EH (cell line): Measurements from ENCODE around the gene HTR6.
"Not testable (repeated sequence)": the region's sequence is repeated elsewhere in the genome, so short reads cannot be mapped to it uniquely, and the experiment has no call there.

Source experiments
- DNase-seq: peaks from one replicate; pipeline ENCODE4 v3.0.0-alpha.2; 2015; ENCODE audit warnings: low read depth

Gene HTR6

DNA sequence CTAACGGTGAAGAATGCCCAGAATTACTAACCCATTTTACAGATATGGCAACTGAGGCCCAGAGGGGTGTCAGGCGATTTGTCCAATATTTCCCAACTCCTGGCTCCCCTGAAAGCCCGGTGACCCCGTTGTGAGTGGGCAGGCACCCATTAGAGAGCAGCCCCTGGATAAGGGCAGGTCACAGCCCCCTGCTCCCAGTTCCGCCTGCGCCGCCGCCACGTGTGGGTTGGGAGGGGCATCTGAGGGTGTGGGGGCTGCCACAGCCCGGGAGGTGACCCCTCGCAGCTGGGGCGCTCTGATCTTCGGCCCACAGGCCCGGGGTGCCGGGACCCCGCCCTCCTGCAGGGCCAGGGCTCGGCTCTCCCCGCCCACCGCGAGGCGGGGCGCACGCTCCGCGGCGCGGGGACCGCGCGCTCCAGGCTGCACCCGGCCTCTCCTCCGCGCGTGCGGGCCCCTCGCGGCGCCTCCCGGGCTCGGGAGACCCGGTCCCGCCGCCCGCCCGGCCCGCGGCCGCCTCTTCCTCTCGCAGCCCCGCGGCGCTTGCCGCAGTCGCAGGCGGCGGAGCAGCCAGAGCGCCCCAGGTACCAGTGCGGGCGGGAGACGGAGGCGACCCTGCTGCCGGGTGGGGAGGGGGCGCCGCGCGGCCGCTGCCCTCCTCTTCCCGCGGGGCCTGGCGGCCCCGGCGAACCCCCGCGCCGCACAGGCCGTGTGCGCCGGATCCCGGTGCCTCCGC, at the start of gene HTR6:
Gene HTR6 (plus strand): TSS at position 423 of the 733 bp plus-strand sequence. CDS start 879 bp downstream, outside the sequence.
- DNase-seq: no peak

DNA sequence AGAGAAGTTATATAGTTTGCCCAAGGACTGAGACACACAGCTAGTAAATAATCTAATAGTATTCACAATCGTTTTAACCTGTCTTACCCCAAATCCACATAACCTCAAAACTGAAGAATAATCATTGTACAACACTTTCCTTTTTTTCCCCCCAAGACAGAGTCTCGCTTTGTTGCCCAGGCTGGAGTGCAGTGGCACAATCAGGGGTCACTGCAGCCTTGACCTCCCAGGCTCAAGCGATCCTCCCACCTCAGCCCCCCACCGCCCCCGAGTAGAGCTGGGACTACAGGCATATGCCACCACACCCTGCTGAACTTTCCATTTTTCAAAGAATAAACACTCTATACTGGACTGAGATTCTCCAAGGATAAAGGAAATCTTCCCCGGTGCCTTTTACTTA, 49.2 kb upstream of the HTR6 start:
- DNase-seq: no peak

DNA sequence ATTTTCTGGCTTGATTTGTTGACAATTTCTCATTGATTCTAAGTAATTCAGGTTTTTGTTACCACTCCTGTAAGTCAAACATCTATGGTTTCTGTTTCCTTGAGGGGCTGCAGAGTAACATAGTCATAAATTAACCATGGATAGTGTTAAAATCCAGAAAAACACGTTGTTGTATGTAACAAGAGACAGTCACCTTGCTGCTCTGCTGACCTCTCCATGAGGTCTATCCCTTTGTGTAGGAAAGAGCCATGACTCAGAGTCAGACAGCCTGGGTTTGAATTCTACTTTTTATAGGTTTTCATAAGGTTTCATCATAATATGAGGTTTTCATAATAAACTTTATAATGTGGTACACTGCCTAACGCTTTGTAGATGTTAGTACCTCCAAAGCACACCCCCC, 48.2 kb upstream of the HTR6 start:
- peak; percentile 70 for DNase-seq

DNA sequence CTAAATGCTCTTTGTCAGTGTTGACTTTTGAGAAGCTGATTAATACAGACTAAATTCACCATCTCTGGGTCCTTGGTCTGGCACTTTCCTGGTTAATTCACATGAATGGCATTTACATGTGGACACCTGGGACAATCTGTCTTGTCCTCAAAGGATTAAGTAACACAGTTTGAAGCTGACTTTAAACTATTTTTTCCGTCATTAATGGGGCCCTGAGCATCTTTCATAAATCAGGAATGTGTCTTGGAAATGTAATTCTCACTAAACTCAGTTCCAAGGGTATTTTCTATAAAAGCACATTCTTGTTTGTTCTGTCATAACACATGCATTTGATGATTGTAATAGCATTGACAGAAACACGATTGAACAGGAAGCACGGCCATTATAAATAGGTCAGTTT, 47.3 kb upstream of the HTR6 start:
- peak; percentile 25 for DNase-seq

DNA sequence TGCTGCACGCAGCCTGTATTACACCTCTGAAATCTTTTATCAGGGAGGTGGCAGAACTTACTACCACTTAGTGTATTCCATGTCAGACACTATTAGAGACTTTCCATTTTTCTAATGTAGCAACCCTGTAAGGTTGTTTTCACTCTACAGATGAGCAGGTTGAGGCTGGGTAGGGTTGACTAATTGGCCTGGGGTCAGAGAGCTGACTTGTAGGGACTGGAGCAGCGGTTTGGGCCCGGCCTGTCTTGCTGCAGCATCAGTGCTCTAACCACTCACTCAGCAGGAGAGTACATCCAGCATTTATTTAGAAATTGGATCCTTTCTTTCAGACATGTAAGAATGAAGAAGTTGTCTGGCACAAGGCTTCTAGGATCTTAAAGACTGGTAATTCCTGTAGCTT, 46.2 kb upstream of the HTR6 start:
- DNase-seq: no peak

DNA sequence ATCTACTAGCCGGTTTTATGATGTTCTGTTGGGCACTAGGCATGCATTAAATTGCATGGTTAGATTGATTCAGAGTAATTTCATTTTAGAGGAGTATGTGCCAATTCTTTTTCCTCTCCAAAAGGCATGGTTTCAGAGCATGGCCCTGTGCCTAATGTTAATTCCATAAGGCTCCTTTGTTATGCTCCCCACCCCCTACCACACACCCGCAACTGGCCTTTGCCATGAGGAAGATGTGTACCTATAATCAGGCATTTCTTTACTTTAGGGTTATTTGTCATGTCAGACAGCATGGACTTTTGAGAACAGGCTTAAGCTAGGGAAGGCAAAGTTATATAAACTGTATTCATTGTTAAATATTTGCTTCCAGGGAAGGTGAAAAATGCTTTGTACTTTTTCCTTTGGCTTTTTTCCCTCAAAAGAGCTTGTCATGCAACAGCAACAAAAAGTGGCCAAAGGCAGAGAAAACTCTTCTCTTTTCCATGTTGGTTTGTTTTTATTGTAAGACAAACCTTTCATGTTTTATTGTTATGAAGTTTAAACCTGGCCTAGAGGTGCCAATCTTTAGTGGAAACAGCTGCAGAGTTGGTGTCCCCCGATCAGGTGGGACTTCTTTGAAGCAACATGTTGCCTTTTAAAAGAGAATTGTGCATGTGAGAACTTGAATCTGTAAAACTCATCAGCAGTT, 44.8 kb upstream of the HTR6 start:
- DNase-seq: no peak

DNA sequence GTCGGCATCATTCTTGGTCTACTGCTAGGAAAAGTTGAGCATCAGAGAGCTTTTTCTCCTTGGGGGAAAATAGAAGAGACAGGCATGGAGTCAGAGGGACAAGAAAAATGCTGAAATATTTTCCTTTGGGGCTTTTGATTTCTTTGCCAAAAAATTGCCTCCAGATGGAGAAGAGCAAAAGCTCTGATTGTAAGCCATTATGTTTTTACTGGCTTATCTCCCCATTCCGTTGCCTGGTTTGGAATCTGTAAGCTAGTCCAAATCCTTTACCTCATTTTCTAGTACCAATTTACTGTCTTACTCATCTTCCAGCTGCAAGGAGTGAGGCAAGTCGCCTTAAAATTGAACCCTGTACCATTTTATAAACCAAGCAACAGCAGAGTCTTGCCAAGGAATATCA, 43.9 kb upstream of the HTR6 start:
- DNase-seq: peak; percentile 86

DNA sequence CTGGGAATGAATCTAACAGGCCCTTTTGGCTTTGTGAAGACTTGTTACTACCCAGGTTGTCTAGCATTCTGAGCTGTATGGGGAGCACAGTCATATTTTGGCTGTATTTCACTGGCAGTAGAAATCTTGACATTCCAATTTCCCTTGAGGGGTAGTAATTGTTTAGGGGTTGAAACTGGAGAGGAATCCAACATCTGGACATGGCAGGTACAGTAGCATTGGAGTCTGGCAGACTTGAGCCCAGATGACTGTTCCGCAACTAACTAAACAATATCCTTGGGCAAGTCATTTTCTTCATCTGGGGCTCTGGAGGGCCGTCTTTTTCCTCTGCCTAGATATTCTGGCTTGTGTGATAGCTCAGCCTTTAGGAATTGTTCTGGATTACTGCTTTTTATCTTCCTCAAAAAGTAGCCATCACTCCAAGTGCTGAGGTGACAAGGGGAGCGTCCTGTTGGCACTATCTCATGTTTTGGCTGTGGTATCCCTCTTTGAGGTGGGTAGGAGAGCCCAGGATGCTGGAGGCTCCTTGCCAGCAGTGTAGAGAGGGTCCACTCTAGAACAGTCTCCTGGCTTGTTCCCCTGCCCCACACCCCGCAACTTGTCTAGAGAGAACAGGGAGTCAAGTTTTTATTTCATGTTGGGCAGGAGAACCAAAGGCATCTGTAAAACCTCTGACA, 43.3 kb upstream of the HTR6 start:
- DNase-seq: no peak

DNA sequence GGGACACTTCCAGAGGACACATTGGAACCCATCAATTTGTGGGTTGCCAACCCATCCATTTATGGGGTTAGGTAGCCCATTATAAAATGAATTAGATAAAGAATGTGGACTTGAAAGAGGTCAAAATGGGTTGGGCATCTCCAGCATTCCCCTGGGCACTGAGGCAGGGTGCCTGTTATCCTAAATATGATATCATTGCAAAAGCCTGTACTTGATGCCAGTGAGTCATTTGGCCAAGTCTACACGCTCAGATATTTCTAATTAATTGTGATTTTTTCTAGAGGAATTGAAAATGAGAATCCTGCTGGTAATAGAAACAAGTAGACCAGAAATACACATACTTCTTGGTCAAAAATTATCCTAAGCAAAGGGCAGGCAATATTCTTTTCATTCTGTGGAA, 42.5 kb upstream of the HTR6 start:
- DNase-seq: peak; percentile 73

DNA sequence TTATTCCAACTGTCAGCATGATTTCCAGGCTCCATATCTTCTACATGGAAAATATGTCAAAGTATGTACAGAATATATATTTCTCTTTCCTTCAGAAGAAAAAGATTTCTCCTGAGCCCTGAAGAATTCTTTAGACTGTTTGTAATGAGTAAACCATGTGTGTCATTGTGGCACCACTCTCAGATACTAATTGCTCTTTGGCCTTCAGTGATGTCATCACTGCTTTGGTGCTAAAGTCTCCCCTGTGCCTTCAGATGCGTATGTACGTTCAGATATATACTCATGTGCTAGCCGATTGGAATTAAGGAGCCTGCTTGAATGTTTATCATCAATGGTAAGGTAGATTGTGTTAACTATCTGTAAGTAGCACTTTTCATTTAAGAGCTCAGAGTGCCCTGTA, 41.2 kb upstream of the HTR6 start:
- peak; percentile 18 for DNase-seq

DNA sequence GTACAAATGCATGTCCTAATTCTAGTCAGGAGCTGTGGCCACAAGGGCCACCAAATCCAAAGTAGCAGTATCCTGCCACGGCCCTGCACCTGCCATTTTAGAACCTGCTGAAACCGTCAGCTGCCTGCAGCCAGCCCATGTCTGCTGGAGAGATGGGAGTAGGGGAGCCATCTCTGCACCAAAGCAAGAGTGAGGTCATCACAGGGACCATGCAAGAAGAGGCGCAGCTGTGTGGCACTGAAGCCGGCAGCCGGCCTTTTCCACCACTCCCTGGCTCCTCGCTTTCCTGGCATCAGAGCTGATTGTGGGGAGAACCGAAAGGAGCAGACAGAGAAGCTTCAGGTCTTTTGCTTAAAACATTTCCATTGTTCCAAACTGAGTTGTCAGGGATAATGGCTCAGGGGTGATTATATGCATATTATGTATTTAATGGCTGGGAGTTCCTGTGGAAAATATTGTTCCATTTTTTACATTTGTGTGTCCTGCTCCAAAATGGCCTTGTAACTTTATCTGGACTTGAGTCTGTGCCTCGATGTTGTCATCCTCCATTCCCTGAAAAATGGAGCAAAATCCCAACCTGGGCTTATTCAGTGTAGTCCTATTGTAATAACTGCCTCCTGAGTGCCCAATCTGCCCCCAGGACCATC, 39.3 kb upstream of the HTR6 start:
- no peak for DNase-seq

DNA sequence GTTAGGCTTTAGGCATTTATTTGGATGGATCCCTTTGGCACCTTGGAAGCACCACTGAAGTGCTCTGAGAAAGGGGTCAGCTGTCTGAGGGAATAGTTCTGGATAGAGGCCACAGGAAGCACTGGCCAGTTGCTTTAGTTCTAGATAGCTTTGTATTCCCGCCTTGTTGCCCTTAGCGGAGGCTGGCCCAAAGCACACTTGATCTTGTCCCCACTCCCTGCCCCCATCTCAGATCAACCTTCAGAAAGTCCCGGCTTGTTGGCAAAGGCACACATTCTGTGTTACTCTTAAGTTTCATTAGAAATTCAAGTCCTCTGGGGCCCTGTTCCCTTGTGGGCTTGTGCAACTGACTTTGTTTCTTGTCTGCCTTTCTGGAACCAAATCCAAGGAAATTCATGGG, 35.8 kb upstream of the HTR6 start:
- no peak for DNase-seq

DNA sequence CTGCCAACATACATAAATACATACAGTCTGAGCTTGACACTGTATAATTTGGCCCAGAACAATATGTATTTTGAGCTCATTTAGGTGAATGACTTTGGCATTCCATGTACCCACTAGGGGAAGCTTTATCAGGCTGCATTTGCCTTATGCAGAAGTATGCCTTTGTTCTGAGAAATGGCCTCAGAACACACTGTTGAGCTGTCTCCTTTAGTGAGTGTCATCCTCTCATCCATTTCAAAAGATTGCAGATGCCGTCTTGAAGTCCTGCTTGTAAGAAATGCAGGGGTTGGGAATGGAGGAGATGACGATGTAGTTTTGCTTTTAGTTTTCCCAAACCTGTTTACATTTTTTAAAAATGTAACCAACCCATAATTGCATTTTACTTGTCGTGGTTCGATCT, 35.3 kb upstream of the HTR6 start:
- DNase-seq: no peak

DNA sequence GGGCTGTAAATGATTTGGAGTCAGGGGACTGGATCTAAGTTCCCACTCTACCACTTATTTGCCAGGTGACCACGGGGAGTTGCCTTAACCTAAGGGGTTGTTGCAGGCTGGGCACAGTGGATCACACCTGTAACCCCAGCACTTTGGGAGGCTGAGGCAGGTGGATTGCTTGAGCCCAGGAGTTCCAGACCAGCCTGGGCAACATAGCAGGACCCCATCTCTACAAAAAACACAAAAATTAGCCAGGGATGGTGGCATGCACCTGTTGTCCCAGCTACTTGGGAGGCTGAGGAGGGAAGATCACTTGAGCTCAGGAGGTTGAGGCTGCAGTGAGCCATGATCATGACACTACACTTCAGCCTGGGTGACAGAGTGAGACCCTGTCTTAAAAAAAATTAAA, 34.5 kb upstream of the HTR6 start:
- not testable (repeated sequence) for DNase-seq

DNA sequence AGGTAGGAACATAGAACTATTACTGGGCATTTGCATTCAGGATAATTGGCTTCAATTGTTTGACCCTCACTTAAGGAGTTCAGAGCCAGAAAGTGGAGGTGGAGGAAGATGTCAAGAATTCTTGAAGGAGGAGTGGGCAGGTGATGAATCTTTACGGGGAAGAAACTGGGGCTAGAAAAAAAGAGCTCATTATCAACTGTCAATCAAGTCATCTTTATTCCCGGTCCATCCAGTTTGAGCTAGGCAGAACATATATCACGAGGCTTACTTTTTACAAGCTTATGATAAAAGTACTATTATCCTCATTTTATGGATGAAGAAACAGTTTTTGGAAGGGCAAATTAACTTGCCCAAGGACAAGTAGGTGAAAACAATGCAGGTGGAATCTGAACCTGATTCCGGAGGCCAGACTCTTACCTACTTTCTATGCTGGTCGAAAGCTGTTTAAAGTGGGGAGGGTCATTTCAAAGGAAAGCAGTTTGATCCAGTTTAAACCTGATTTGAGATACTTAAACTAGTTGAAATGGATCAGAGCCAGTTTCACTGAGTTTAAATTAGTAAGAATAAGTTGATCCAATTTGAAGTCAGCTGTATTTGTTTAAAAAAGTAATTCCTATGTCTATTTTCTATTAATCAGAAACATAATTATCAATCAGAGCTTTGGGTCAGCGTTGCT, 33.8 kb upstream of the HTR6 start:
- no peak for DNase-seq

DNA sequence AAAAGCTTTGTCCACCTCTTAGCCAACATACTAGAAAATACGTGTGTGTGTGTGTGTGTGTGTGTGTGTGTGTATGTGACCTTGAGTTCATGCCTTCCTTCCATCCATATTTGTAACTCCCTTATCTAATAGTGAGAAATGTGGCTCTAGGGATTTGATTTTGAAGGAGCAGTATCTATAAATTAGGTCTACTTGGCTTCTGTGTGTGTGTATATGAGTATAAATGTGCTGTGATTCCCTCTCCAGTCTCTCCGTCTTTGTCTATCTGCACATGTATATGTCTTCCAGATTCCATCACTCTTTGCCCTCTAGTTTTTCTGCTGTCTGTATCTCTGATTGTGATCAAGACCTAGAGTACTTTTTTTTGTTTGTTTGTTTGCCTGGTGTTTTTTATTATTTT, 32.5 kb upstream of the HTR6 start:
- no peak for DNase-seq

DNA sequence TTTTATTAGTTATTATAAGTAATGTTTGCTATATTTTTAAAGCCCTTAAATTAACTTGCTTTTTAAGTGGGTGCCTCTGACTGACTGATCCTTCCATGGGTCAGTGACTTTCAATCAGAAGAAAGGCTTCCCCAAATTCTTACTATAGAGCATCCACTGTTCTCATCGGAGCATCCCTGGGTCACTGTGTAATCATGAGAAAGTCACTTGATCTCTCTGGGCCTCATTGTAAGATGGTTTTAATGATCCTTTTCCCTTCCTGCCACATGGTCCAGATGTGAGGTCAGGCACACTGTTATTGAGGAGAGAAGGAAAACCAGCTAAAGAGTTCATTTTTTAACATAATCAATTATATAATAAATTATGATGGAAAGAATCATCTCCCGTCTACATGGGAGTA, 31.6 kb upstream of the HTR6 start:
- DNase-seq: no peak

DNA sequence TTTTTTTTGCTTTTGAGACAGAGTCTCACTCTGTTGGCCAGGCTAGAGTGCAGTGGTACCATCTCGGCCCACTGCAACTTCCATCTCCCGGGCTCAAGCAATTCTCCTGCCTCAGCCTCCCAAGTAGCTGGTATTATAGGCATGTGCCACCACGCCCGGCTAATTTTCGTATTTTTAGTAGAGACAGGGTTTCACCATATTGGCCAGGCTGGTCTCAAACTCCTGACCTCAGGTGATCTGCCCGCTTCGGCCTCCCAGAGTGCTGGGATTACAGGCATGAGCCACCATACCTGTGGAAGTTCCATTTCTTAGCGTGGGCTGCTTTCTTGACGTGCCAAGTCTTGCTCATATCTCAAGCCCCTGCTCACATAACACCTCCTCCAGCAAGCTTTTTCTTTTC, 29.6 kb upstream of the HTR6 start:
- DNase-seq: not testable (repeated sequence)

DNA sequence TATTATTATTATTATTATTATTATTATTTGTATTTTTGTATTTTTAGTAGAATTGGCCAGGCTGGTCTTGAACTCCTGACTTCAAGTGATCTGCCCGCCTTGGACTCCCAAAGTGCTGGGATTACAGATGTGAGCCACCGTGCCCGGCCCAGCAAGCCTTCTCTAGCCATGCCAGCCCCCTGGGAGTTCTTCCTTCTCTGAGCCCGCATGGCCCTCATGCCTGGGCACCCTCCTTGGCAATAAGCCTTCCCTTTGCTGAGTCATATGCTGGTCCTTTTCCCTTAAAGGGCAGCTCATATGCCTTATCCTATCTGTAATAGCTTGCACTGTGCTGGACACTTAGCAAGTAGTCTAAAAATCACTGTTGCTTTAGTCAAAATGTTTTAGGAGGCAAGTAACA, 29.0 kb upstream of the HTR6 start:
- DNase-seq: peak; percentile 36

DNA sequence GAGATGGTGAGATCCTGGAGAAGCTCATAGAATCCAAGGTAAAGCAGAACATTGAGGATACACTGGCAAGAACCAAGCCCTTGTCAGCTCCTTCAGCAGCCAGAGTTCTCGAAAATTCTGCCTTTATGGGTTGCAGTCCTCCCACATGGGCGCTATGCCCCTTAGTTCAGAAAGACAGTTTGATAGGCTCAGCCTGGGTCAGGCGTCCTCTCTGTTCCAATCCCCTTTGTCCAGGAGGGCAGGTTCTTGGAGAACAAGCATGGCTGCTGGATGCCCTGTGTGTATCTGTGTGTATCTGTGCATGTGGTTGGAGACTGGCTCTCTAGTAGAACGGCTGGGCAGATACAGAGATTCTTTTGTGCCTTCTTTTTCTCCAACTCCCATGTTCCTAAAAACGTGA, 28.6 kb upstream of the HTR6 start:
- DNase-seq: no peak

DNA sequence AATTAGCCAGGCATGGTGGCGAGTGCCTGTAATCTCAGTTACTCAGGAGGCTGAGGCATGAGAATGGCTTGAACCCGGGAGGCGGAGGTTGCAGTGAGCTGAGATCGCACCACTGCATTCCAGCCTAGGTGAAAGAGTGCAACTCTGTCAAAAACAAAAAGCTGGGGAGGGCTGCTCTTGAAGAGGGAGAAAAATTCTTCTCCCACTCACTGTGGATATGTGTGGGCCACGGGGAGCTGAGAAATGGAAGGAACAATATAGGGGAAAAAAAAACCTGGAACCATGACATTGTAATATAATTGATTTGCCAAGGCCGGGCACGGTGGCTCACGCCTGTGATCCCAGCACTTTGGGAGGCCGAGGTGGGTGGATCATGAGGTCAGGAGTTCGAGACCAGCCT, 27.9 kb upstream of the HTR6 start:
- not testable (repeated sequence) for DNase-seq

DNA sequence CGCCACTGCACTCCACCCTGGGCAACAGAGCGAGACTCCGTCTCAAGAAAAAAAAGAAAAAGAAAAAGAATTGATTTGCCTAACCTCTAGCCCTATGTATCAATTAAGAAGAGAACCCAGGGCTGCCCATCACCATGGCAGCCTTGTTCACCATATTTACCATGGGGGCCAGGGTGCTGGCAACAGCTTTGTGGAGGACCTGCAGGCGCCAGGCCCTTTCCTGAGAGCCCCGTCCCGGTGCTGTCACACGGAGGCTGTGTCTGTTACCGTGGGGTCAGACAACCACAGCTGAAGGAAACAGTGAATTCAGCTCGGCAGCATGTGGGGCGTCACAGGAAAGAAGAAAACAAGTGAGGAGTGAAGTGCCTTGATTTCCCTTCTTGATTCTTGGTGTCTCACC, 27.1 kb upstream of the HTR6 start:
- DNase-seq: no peak
